Lower leg skin (tissue), 4 donors: ENCODE results near the gene CLCN6. TPM values are rescaled to one million over a fixed set of nuclear protein-coding genes. Genes with fewer than 3 reads are reported as not detected.

Source experiments
- DNase-seq, 2 donors: peaks; one replicate each; pipeline ENCODE4 v3.0.0-alpha.2; 2019; ENCODE audit warnings: low spot score in 2 of 2
- H3K4me3 ChIP-seq: fragments of 200-600 bp; sonication (generic); 2 replicates; pipeline ENCODE4 v1.5.1; 2017; ENCODE audit warnings: mild to moderate bottlenecking, low read depth; ENCODE audit not compliant: poor library complexity, severe bottlenecking
- POLR2A ChIP-seq, 2 donors: fragments of 450-650 bp; IDR thresholded peaks; one replicate each; pipeline ENCODE4 v1.6.1; 2016 to 2017; ENCODE audit warnings: antibody characterized with exemption in 2 of 2, mild to moderate bottlenecking in 1 of 2, moderate library complexity in 1 of 2
- WGBS, 2 donors: methylation state at CpG; one replicate each; pipeline ENCODE4 v1.1.5; 2018; 5-methylcytosine and 5-hydroxymethylcytosine counted together
- intact Hi-C: fragments of 100-400 bp; cut with DNase I; formaldehyde crosslinking; loops from one replicate; pipeline ENCODE4 v1.15.0; 2023; ENCODE audit warnings: low total_unique reads
- total RNA-seq, 4 donors: library from RNA; depleted of rRNA; stranded (reverse); fragments of >200 nt; gene quantifications; one replicate each; pipeline ENCODE4 v1.1.0, GENCODE V29; 2016
- TF ChIP-seq, protein P1 (sequence below), 3 donors: fragments of 450-650 bp; IDR thresholded peaks; one replicate each; pipeline ENCODE4 v1.5.1; 2016; ENCODE audit warnings: antibody characterized with exemption in 3 of 3, mild to moderate bottlenecking in 3 of 3, moderate library complexity in 2 of 3

CLCN6 gene
- total RNA-seq, 4 donors from 2014 or later: 7.0 to 12.4 (median 10.9) TPM

DNA sequence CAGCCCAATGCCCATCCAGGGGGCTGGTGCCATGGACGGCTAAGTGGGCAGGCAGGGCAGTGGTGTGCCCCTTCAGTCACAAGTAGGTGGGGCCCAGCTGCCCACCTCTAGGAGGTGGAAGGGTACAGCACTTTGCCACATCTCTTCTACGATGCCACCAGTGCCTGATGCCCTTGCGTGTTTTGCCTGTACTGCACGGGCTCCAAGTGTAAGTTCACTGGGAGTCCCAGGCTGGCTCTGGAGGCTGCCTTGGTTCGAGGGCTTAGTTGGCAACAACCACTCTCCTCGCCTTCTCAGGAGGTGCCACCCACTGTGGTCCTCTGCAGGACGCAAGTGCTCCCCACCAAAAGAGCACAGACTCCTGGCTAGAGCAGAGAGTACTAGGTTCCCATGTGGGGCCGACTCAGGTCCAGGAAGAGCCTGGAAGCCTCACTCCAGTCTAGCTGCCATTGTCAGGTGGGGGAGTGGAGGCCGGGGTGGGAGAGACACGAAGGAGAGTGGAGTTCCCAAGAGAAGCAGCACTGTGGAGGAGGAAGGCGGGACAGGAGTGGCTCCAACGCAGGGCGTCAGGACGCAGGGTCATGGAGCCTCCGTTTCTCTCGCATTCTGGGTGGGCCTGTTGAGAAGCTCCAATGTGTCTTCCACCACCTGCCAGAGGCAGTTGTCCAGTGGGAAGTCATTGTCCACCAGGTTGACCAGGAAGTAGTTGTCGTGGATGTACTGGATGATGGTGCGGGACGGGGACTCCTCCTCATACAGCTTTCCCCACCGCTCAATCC is 15.7 kb upstream of the CLCN6 start:
- WGBS, 2 donors: 65 to 72% methylated on average over 18 to 20 of the region's 20 CpGs
- no peak overlapping the region for H3K4me3 ChIP-seq
- no peak for DNase-seq
- TF ChIP-seq, protein P1, sequence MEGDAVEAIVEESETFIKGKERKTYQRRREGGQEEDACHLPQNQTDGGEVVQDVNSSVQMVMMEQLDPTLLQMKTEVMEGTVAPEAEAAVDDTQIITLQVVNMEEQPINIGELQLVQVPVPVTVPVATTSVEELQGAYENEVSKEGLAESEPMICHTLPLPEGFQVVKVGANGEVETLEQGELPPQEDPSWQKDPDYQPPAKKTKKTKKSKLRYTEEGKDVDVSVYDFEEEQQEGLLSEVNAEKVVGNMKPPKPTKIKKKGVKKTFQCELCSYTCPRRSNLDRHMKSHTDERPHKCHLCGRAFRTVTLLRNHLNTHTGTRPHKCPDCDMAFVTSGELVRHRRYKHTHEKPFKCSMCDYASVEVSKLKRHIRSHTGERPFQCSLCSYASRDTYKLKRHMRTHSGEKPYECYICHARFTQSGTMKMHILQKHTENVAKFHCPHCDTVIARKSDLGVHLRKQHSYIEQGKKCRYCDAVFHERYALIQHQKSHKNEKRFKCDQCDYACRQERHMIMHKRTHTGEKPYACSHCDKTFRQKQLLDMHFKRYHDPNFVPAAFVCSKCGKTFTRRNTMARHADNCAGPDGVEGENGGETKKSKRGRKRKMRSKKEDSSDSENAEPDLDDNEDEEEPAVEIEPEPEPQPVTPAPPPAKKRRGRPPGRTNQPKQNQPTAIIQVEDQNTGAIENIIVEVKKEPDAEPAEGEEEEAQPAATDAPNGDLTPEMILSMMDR (IDR thresholded peaks at IDR 0.05): no peak
- TF ChIP-seq POLR2A (IDR thresholded peaks at IDR 0.05): no peak
- intact Hi-C loops: no loop called here

DNA sequence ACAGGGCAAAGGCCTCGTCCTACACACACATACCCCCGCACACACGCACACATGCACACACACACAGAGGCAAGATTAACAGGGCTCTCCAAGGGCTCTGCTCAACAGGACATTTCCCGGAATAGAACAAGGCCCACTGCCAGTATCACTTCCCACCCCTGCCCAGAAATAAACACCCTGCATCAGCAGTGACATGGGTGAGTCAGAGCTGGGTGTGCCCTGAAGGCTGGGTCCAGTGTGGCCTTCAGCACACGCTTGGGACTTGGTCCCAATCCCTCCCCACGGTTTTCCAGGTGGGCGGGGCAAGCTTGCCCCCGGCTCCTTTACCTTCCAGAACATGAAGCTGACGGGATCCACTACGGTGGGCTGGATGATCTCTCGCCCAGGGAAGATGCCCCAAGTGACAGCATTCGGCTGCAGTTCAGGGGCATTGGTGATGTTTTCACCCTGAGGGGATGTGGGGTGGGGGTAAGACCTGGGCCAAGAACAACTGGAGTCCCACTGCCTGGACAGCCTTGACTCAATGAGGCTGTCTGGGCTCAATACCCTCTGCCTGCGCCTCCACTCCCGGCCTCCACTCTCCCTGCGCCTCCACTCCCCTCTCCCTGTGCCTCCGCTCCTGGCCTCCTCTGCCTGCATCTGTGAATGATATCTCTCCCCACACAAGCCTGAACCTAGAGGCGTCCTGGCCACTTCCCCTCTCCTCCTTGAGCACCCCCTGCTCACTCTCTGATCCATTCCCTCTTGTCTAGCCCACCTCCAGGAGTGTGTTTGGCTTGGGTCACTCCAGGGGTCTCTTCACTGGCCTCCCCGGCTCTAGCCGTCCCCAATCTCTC is 14.9 kb upstream of the CLCN6 start:
- H3K4me3 ChIP-seq: no peak overlapping the region
- WGBS, 2 donors: 48 to 49% methylated on average over 17 to 19 of the region's 19 CpGs
- intact Hi-C loops: no loop called here
- DNase-seq: peak; percentile 92 to 97
- TF ChIP-seq, protein P1 (IDR thresholded peaks at IDR 0.05): no peak
- TF ChIP-seq POLR2A (IDR thresholded peaks at IDR 0.05): no peak

DNA sequence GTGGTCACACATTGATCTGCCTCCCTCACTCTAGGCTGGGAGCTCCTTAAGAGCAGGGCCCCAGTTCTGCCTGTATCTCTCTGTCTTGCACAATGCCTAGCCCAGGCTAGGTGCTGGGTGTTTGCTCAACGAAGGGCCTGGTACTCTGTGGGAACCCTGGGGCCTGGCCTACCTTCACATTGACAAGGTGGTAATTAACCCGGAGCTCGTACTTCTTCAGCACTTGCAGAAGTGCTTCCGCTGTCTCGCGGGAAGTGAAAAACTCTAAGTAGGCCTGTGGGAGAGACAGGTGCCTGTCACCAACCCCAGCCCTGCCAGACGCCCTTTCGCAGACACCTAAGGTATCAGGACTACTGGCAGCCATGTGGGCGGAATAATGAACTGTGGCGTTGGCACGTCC is 13.9 kb upstream of the CLCN6 start:
- no peak for DNase-seq
- intact Hi-C loops: no loop called here
- H3K4me3 ChIP-seq: no peak overlapping the region
- WGBS, 2 donors: 78 to 86% methylated on average over 11 of the region's 11 CpGs
- TF ChIP-seq, protein P1 (IDR thresholded peaks at IDR 0.05): no peak

DNA sequence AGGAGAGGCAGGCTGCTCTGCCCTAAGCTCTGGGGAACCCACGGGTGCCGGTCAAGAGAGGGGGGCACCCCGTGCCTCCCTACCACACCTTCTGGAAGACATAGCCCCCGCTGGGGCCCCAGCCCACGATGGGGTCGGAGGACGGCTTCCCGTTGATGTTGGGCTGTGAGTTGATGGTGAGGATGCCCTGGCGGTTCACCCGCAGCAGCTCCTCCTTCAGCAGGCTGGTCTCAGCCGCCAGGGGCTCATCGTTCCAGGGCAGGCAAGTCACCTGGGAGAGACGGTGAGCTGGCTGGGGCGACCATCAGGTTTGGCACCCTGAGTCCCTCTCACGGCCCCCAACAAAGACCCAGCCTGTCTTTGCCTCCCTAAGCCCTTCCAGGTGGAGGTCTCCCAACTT is 12.2 kb upstream of the CLCN6 start:
- intact Hi-C loops: no loop called here
- no peak for TF ChIP-seq POLR2A (IDR thresholded peaks at IDR 0.05)
- TF ChIP-seq, protein P1 (IDR thresholded peaks at IDR 0.05): no peak
- no peak for DNase-seq
- H3K4me3 ChIP-seq: no peak overlapping the region
- WGBS, 2 donors: 92 to 94% methylated on average over 14 to 15 of the region's 15 CpGs

DNA sequence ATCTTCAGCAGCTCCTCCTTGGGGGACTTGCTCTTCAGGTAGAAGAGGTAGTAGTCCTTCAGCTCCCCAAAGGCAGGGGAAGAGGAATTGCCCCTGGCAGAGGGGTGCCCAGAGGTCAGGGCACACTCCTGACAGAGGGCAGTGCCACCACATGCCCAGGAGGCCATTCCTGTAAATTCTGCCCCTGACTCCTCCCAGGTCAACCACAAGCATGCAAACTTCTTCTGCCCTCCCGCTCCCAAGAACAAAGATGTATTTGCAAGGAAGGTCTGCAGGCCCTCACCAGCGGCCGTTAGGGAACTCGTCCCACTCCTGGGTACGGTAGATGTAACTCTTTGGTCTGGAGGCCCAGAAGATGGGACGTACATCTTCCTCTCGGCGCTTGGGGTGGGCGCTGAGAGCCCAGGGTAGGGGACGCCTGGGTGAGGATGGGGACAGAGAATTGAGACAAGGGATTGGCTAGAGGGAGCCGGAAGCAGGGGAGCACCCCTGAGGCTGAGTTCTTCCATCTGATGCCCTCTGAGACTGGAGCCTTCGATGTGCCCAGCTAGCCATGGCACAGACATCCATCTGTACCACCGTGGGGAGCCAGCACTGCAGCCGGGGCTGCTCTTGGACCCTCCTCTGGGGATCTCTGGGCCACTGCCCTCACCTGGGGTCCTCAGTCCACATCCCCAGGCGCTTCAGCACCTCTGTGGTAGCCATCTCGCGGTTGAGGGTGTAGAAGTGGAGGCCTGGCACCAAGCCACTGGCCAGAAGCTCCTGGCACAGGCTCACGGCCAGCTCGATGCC is 11.3 kb upstream of the CLCN6 start:
- TF ChIP-seq POLR2A (IDR thresholded peaks at IDR 0.05): no peak
- TF ChIP-seq, protein P1 (IDR thresholded peaks at IDR 0.05): no peak
- no peak for DNase-seq
- 91 to 93% methylated on average over 14 to 19 of the region's 19 CpGs for WGBS, 2 donors
- intact Hi-C loops: no loop called here
- no peak overlapping the region for H3K4me3 ChIP-seq
